CD4-positive, alpha-beta T cell treated with Interleukin-4 for 4 hours (primary cell): ENCODE results near the gene IPCEF1.
A peak's percentile ranks its signal among the peaks of the same experiment; 100 is the strongest.

ENCODE experiments used
- DNase-seq: peaks from one replicate; pipeline ENCODE4 v3.0.0-alpha.2; 2020

IPCEF1 gene

GRCh38 chr6:154156135-154156896 lies 200.3 kb downstream of the IPCEF1 start:
- peak; percentile 74 for DNase-seq

- peak; percentile 72 for DNase-seq
These were observed 202.1 kb downstream of the IPCEF1 start for GRCh38 chr6:154154389-154154967.

- no peak for DNase-seq
These were observed 212.8 kb downstream of the IPCEF1 start for GRCh38 chr6:154143753-154144152.

- no peak for DNase-seq
These were observed 215.9 kb downstream of the IPCEF1 start for GRCh38 chr6:154140743-154141142.

GRCh38 chr6:154139892-154140291 lies 216.7 kb downstream of the IPCEF1 start:
- no peak for DNase-seq

- DNase-seq: no peak
These were observed 217.8 kb downstream of the IPCEF1 start for GRCh38 chr6:154138793-154139192.

GRCh38 chr6:154134471-154135147 lies 222.0 kb downstream of the IPCEF1 start:
- DNase-seq: no peak

- no peak for DNase-seq
These were observed 228.9 kb downstream of the IPCEF1 start for GRCh38 chr6:154127657-154128056.

- no peak for DNase-seq
These were observed 231.2 kb downstream of the IPCEF1 start for GRCh38 chr6:154125421-154125820.

- DNase-seq: no peak
These were observed 233.2 kb downstream of the IPCEF1 start for GRCh38 chr6:154123155-154123956.

GRCh38 chr6:154122195-154122925 lies 234.2 kb downstream of the IPCEF1 start:
- DNase-seq: no peak

- DNase-seq: no peak
These were observed 239.1 kb downstream of the IPCEF1 start for GRCh38 chr6:154117485-154117884.

- DNase-seq: no peak
These were observed 243.2 kb downstream of the IPCEF1 start for GRCh38 chr6:154113392-154113791.

GRCh38 chr6:154112181-154112809 lies 244.3 kb downstream of the IPCEF1 start:
- no peak for DNase-seq

- no peak for DNase-seq
These were observed 245.6 kb downstream of the IPCEF1 start for GRCh38 chr6:154111025-154111424.

- no peak for DNase-seq
These were observed 250.4 kb downstream of the IPCEF1 start for GRCh38 chr6:154106251-154106650.
